Measurements from ENCODE around the gene MCHR2. TPM values are rescaled to one million over a fixed set of nuclear protein-coding genes. Genes with fewer than 3 reads are reported as not detected.

The MCHR2 gene
- total and polyA plus RNA-seq, 4 donors, result 0.11 to 0.24 (median 0.19) TPM

DNA sequence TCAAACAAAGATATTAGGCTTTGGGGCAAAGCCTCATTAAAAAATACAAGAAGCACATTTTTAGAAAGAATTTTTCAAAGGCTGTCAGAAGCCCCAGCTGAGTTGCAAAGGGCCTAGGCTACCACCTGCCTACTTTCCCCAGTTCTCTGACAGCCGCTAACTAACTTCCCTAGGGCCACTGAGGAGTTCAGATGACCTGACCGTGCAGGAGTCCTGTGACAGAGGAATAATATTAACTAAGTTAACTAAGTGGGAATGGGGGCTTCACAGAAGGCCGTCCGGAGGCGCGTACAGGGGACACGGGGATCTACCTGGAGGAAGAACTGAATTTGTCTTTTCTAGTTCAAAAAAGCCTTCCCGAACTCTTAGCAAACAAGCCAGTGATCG is 884 bp downstream of the MCHR2 start:
- H3K27ac ChIP-seq (ENCODE audit: low read depth, low read length), result no peak overlapping the region
- 13% methylated on average over 7 of the region's 9 CpGs for WGBS (ENCODE audit: insufficient coverage)
- H3K4me3 ChIP-seq (ENCODE audit: low read depth, low read length), result peak overlapping the region; percentile 26
- no peak for DNase-seq (ENCODE audit: low read depth in 4 of 6, low spot score in 6 of 6)
- peaks cover 29% of the 10 kb centered on the region for H3K27me3 ChIP-seq (ENCODE audit: control insufficient read depth, insufficient read depth, low read length)
- H3K9me3 ChIP-seq (ENCODE audit: control insufficient read depth, insufficient read depth, low read length), result no peaks in the 10 kb centered on the region
- peaks cover 10% of the 10 kb centered on the region for H3K4me1 ChIP-seq (ENCODE audit: control insufficient read depth, insufficient read depth, low read length)
- H3K36me3 ChIP-seq (ENCODE audit: control insufficient read depth, insufficient read depth, low read length), result no peaks in the 10 kb centered on the region

DNA sequence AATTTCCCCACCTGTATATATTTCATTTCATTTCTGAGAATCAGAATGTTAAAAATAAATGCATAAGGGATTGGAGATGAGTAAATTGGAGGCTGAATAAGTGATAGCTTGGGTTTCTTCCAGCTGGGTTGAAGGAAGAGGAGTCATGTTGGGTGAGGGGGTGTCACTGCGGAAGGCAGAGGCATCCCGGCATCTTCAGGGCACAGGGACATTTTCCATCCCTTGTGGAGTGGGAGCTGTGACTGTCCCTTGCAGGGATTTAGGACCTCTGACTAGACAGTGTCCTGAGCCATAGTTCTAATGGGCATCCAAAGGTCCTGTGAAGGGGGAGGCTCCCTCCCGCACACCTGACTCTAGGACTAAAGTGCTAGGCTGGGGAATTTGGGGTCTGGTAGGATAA is 2.1 kb downstream of the MCHR2 start:
- no peaks in the 10 kb centered on the region for H3K36me3 ChIP-seq (ENCODE audit: control insufficient read depth, insufficient read depth, low read length)
- H3K27ac ChIP-seq (ENCODE audit: low read depth, low read length), result no peak overlapping the region
- WGBS (ENCODE audit: insufficient coverage), result 100% methylated on average over 2 of the region's 3 CpGs
- peaks cover 29% of the 10 kb centered on the region for H3K27me3 ChIP-seq (ENCODE audit: control insufficient read depth, insufficient read depth, low read length)
- no peaks in the 10 kb centered on the region for H3K9me3 ChIP-seq (ENCODE audit: control insufficient read depth, insufficient read depth, low read length)
- no peak overlapping the region for H3K4me3 ChIP-seq (ENCODE audit: low read depth, low read length)
- H3K4me1 ChIP-seq (ENCODE audit: control insufficient read depth, insufficient read depth, low read length), result peaks cover 10% of the 10 kb centered on the region
- DNase-seq (ENCODE audit: low read depth in 4 of 6, low spot score in 6 of 6), result no peak

DNA sequence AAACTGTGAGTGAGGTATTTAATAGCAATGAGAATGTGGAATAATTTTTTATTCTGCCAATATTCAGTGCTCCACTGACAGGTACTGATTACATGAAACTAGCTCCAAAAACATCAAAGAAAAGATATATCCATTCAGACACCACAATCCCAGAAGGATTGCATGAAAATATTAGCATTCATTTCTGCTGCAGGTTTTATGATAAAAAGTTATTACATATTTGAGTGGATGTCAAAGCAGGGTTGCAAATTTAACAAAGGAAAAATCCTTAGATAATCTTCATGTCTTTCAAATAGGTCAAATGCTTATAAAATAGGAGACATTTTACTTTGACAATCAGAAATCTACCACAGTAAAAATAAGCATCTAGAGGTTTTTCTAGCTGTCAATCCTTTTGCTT is 13.3 kb downstream of the MCHR2 start:
- Histone ChIP-seq H3K9me3 (ENCODE audit: control insufficient read depth, insufficient read depth, low read length) (no peaks in the 10 kb centered on the region), H3K4me1 (ENCODE audit: control insufficient read depth, insufficient read depth, low read length) (no peaks in the 10 kb centered on the region), H3K36me3 (ENCODE audit: control insufficient read depth, insufficient read depth, low read length) (no peaks in the 10 kb centered on the region), H3K4me3 (ENCODE audit: low read depth, low read length) (no peak overlapping the region), H3K27ac (ENCODE audit: low read depth, low read length) (no peak overlapping the region), H3K27me3 (ENCODE audit: control insufficient read depth, insufficient read depth, low read length) (no peaks in the 10 kb centered on the region)
- DNase-seq (ENCODE audit: low read depth in 4 of 6, low spot score in 6 of 6), result no peak

DNA sequence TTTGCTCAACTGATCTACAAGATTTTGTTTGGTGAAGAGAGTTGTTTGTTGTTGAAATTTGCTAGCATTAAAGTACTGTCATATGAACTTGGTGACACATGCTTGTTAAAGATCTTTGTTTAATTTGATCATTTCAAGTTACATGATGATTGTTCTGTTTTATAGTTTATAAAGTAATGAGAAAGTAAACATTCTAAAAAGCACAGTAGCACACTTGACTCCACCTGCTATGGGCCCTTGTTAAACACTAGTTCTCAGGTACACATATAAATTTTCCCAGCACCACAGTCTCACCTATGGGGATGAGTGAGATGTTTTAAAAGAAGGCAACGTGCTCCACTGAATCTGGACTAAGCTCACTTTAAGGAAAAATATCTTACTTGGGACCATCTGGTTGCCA is 14.1 kb downstream of the MCHR2 start:
- 100% methylated on average over 1 of the region's 1 CpG for WGBS (ENCODE audit: insufficient coverage)
- DNase-seq (ENCODE audit: low read depth in 4 of 6, low spot score in 6 of 6), result no peak
- Histone ChIP-seq H3K27ac (ENCODE audit: low read depth, low read length) (no peak overlapping the region), H3K27me3 (ENCODE audit: control insufficient read depth, insufficient read depth, low read length) (no peaks in the 10 kb centered on the region), H3K9me3 (ENCODE audit: control insufficient read depth, insufficient read depth, low read length) (no peaks in the 10 kb centered on the region), H3K4me1 (ENCODE audit: control insufficient read depth, insufficient read depth, low read length) (no peaks in the 10 kb centered on the region), H3K36me3 (ENCODE audit: control insufficient read depth, insufficient read depth, low read length) (no peaks in the 10 kb centered on the region), H3K4me3 (ENCODE audit: low read depth, low read length) (no peak overlapping the region)

DNA sequence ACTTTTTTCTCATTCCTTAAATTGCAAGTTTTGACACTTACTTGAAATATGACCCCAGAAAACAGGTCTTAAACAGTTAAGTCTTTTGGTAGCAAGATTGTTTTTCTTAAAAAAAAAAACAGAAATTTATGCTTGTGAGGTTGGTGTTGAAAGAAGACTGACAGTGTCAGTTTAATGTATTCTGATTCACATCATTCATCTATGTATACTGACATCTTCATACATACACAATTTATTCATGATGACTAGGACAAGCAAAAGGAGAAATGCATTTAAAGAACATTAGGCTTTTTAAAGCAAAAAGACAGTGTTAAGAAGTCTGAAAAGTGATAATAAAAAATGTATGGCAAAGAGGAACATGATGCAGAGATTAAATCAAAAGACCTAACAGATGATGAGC is 27.0 kb downstream of the MCHR2 start:
- Histone ChIP-seq H3K27ac (ENCODE audit: low read depth, low read length) (no peak overlapping the region), H3K27me3 (ENCODE audit: control insufficient read depth, insufficient read depth, low read length) (no peaks in the 10 kb centered on the region), H3K4me3 (ENCODE audit: low read depth, low read length) (no peak overlapping the region)

DNA sequence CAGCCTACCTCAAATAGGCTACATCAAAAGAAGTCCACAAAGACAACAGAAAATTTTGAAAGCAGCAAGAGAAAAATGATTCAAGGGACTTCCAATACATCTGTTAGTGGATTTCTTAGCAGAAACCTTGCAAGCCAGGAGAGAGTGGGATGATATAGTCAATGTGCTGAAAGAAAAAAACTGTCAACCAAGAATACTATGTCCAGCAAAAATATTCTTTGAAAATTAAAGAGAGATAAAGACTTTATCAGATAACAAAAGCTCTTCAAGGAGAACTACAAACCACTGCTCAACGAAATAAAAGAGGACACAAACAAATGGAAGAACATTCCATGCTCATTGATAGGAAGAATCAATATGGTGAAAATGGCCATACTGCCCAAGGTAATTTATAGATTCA is 34.0 kb downstream of the MCHR2 start:
- no peak overlapping the region for H3K4me3 ChIP-seq (ENCODE audit: low read depth, low read length)
- no peak for DNase-seq (ENCODE audit: low read depth in 4 of 6, low spot score in 6 of 6)
- H3K36me3 ChIP-seq (ENCODE audit: control insufficient read depth, insufficient read depth, low read length), result no peaks in the 10 kb centered on the region
- no peaks in the 10 kb centered on the region for H3K27me3 ChIP-seq (ENCODE audit: control insufficient read depth, insufficient read depth, low read length)
- H3K27ac ChIP-seq (ENCODE audit: low read depth, low read length), result no peak overlapping the region
- no peaks in the 10 kb centered on the region for H3K4me1 ChIP-seq (ENCODE audit: control insufficient read depth, insufficient read depth, low read length)
- H3K9me3 ChIP-seq (ENCODE audit: control insufficient read depth, insufficient read depth, low read length), result no peaks in the 10 kb centered on the region
- WGBS (ENCODE audit: insufficient coverage), result no CpG with 5 or more reads among the region's 1 CpG

More for the DNA sequence above, 27.0 kb downstream of the MCHR2 start:
- Histone ChIP-seq H3K9me3 (ENCODE audit: control insufficient read depth, insufficient read depth, low read length) (no peaks in the 10 kb centered on the region), H3K36me3 (ENCODE audit: control insufficient read depth, insufficient read depth, low read length) (no peaks in the 10 kb centered on the region), H3K4me1 (ENCODE audit: control insufficient read depth, insufficient read depth, low read length) (no peaks in the 10 kb centered on the region)
- no peak for DNase-seq (ENCODE audit: low read depth in 4 of 6, low spot score in 6 of 6)

DNA sequence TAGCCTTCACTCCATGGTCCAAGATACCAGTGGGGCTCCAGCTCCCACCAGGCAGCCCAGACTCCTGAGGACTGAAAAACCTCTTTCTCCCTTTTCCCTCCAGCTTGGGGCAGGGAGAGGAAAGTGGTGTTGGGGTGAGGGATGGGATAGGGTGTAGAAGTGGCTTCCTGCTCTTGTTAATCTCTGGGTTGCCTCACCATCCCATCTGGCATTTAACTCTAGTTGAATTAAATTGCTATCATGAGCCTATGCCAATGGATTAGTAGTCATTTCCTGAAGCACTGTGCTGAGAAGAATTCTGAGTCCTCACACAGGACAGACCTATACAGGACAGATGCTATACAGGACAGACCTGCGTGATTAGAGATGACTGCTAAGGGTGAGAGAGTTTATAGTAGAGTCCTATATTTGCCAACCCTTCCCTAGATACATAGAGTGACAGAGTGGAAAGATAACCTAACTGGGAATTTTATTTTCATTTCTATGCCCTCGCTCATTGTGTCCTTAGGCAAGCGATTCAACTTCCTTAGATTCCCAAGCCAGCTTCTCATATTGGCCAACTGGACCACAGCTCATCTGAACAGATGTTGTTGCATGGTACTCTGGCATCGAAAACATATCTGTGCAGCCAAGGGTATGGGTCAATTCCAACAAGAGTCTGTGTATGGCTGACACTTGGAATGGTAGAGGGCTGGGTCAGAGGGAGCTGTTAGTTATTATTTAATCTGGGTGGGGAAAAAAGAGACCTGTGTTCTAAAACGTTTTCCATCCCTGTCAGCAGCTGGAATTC is 42.8 kb downstream of the MCHR2 start:
- 93% methylated on average over 3 of the region's 5 CpGs for WGBS (ENCODE audit: insufficient coverage)
- H3K4me3 ChIP-seq (ENCODE audit: low read depth, low read length), result no peak overlapping the region
- no peaks in the 10 kb centered on the region for H3K27me3 ChIP-seq (ENCODE audit: control insufficient read depth, insufficient read depth, low read length)
- no peak overlapping the region for H3K27ac ChIP-seq (ENCODE audit: low read depth, low read length)
- H3K9me3 ChIP-seq (ENCODE audit: control insufficient read depth, insufficient read depth, low read length), result no peaks in the 10 kb centered on the region
- peak in 1 of 6 donors; percentile 6 for DNase-seq (ENCODE audit: low read depth in 4 of 6, low spot score in 6 of 6)
- no peaks in the 10 kb centered on the region for H3K36me3 ChIP-seq (ENCODE audit: control insufficient read depth, insufficient read depth, low read length)
- no peaks in the 10 kb centered on the region for H3K4me1 ChIP-seq (ENCODE audit: control insufficient read depth, insufficient read depth, low read length)

DNA sequence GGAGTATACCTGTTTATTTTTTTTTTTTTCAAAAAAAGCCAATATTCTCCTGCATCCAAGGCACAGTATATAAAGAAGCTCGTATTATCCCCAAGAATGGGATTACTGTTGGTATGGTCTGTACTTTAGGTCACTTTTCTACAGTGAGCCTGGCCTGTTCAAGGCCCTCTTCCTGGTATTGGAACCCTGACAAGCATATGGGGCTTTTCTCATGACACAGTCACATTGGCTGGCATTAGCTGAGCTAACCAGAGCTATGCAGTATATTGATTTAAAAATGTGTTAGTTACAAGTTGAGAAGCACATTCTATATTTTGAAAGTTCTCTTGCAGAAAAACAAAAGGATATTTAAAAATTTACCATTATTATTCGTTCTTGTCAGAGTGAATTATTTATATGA is 48.0 kb downstream of the MCHR2 start:
- Histone ChIP-seq H3K36me3 (ENCODE audit: control insufficient read depth, insufficient read depth, low read length) (no peaks in the 10 kb centered on the region), H3K9me3 (ENCODE audit: control insufficient read depth, insufficient read depth, low read length) (no peaks in the 10 kb centered on the region), H3K4me3 (ENCODE audit: low read depth, low read length) (no peak overlapping the region), H3K27ac (ENCODE audit: low read depth, low read length) (no peak overlapping the region), H3K27me3 (ENCODE audit: control insufficient read depth, insufficient read depth, low read length) (no peaks in the 10 kb centered on the region), H3K4me1 (ENCODE audit: control insufficient read depth, insufficient read depth, low read length) (no peaks in the 10 kb centered on the region)
- DNase-seq (ENCODE audit: low read depth in 4 of 6, low spot score in 6 of 6), result no peak
- no CpG with 5 or more reads among the region's 2 CpGs for WGBS (ENCODE audit: insufficient coverage)

DNA sequence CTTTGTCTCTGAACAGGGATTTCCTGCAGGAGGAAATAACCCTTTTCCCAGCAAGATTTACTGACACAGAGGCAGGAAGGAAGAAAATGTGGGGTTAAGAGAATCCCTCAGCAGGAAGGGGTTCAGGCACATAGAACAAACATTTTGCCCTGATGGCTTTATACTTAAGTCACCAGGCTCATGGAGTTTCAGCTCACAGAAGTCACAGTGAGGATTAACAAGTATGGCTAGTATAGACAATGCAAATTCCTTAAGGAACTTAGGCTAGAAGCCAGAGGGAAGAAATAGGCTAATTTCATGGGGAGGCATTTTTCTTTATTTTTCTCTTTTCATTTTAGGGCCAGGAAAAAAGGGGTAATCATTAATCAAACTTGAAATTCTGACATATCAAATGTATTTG is 50.2 kb downstream of the MCHR2 start:
- Histone ChIP-seq H3K9me3 (ENCODE audit: control insufficient read depth, insufficient read depth, low read length) (no peaks in the 10 kb centered on the region), H3K27ac (ENCODE audit: low read depth, low read length) (no peak overlapping the region), H3K36me3 (ENCODE audit: control insufficient read depth, insufficient read depth, low read length) (no peaks in the 10 kb centered on the region), H3K4me1 (ENCODE audit: control insufficient read depth, insufficient read depth, low read length) (no peaks in the 10 kb centered on the region), H3K4me3 (ENCODE audit: low read depth, low read length) (no peak overlapping the region), H3K27me3 (ENCODE audit: control insufficient read depth, insufficient read depth, low read length) (no peaks in the 10 kb centered on the region)
- DNase-seq (ENCODE audit: low read depth in 4 of 6, low spot score in 6 of 6), result no peak

DNA sequence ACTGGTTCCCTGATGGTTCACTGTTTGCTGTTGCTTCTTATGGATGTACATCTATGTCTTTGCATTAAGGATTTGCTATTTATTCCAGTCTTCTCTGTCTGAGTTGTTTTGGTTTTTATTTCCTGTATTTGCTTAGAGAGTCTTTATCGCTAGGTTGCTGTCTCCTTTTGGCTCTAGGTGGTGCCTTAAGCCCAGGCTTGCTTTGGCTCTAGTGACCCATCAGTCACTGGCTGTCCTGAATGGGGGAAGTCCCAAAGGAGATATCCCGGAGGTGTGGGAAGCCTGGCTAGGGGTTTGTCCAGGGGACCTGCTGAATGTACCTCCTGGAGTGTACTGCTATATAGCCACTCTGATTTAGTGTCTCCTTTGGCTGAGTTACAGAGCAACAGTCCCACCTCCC is 53.4 kb downstream of the MCHR2 start:
- no peaks in the 10 kb centered on the region for H3K36me3 ChIP-seq (ENCODE audit: control insufficient read depth, insufficient read depth, low read length)
- no peak overlapping the region for H3K27ac ChIP-seq (ENCODE audit: low read depth, low read length)
- no peaks in the 10 kb centered on the region for H3K27me3 ChIP-seq (ENCODE audit: control insufficient read depth, insufficient read depth, low read length)
- no CpG with 5 or more reads among the region's 2 CpGs for WGBS (ENCODE audit: insufficient coverage)
- no peak overlapping the region for H3K4me3 ChIP-seq (ENCODE audit: low read depth, low read length)
- H3K9me3 ChIP-seq (ENCODE audit: control insufficient read depth, insufficient read depth, low read length), result no peaks in the 10 kb centered on the region
- no peaks in the 10 kb centered on the region for H3K4me1 ChIP-seq (ENCODE audit: control insufficient read depth, insufficient read depth, low read length)
- no peak for DNase-seq (ENCODE audit: low read depth in 4 of 6, low spot score in 6 of 6)

All from spinal cord (tissue), 10 donors.